Measurements from ENCODE around the gene RPS5. TPM values are rescaled to one million over a fixed set of nuclear protein-coding genes. Genes with fewer than 3 reads are reported as not detected.

Gene RPS5
- total RNA-seq, 1 donor = 1,183 TPM

DNA sequence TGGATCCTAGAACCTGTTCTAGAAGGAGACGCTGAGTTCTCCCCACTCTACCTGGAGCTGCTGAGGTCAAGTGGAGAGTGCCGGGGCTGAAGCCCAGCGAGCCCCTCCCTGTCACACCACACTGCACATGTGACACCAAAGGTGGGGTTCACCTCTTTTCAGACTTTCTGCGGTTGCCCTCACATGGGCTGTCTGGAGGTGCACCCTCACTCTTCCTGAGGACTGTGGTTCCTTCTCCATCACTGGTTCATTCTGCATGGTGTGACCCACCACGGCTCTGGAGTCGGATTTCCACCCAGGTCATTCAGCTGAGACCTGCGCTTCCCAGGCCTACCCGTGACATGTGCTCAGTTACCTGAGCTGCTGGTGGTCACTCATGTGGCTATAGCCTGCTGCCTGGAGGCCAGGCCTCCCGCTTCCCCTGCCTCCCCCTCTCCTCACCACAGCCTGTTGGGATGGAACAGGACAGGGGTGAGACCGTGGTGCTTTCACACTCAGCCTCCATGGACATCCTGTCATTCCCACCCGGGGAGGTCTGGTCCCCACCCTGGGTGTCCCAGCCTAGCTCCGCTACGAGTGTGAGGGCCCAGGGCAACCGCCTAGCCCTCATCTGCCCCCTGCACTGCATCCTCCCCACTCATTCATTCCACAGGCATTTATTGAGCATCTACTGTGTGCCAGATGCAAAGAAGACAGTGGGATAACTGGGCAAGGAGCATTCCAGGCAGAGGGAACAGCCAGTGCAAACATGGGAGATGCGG is 33.2 kb upstream of the RPS5 start:
- H3K4me3 ChIP-seq (ENCODE audit: low read depth, low read length) = no peak overlapping the region
- TF ChIP-seq, protein P1, sequence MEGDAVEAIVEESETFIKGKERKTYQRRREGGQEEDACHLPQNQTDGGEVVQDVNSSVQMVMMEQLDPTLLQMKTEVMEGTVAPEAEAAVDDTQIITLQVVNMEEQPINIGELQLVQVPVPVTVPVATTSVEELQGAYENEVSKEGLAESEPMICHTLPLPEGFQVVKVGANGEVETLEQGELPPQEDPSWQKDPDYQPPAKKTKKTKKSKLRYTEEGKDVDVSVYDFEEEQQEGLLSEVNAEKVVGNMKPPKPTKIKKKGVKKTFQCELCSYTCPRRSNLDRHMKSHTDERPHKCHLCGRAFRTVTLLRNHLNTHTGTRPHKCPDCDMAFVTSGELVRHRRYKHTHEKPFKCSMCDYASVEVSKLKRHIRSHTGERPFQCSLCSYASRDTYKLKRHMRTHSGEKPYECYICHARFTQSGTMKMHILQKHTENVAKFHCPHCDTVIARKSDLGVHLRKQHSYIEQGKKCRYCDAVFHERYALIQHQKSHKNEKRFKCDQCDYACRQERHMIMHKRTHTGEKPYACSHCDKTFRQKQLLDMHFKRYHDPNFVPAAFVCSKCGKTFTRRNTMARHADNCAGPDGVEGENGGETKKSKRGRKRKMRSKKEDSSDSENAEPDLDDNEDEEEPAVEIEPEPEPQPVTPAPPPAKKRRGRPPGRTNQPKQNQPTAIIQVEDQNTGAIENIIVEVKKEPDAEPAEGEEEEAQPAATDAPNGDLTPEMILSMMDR (IDR thresholded peaks at IDR 0.05; ENCODE audit: insufficient read depth, low read depth, low read length) = no peak
- no peak for DNase-seq (ENCODE audit: low read depth)

DNA sequence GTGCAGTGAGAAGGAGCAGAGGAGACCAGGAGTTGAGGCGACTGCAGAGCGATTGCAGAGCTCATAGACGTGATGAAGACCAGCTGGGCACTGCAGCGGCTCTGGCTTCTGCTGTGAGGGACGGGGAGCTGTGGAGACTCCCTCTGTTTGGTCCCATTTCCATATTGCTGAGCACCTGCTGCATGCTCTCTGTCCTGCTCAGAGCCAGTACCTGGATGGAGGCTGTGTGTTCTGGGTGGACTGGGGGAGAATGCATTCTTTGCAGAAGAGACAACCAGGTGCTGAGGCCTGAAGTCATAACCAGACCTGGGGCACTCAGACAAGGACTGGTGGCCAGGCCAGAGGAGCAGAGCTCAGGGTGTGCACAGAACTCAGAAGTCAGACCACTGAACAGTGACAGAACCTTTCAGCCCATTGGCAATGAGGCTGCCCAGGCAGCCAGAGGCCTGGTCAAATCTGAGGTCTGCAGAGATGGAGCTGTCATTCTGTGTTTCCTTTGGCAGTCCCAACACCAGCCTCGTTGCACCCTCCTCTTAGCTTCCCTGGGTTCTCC is 32.5 kb upstream of the RPS5 start:
- TF ChIP-seq, protein P1 (IDR thresholded peaks at IDR 0.05; ENCODE audit: insufficient read depth, low read depth, low read length) = no peak
- H3K4me3 ChIP-seq (ENCODE audit: low read depth, low read length) = no peak overlapping the region
- no peak for DNase-seq (ENCODE audit: low read depth)

DNA sequence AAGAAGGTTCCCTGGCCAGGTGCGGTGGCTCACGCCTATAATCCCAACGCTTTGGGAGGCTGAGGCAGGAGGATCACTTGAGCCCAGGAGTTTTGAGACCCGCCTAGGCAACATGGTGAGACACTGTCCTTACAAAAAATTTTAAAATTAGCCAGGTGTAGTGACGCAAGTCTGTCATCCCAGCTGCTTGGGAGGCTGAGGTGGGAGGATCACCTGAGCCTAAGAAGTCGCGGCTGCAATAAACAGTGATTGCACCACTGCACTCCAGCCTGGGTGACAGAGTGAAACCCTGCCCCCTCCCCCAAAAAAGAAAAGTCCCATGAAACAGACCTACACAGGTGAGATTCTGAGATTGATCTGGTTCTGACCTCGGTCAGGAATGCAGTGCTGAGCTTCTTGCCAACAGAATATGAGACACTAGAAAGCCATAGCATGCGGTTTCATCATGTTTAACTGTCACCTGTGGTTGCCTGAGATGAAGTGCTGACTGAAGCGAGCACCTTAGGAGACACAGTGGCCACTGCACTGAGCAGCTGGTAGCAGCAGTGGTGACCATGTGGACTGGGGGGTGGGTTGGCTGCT is 31.8 kb upstream of the RPS5 start:
- TF ChIP-seq, protein P1 (IDR thresholded peaks at IDR 0.05; ENCODE audit: insufficient read depth, low read depth, low read length) = no peak
- H3K4me3 ChIP-seq (ENCODE audit: low read depth, low read length) = no peak overlapping the region
- DNase-seq (ENCODE audit: low read depth) = no peak

DNA sequence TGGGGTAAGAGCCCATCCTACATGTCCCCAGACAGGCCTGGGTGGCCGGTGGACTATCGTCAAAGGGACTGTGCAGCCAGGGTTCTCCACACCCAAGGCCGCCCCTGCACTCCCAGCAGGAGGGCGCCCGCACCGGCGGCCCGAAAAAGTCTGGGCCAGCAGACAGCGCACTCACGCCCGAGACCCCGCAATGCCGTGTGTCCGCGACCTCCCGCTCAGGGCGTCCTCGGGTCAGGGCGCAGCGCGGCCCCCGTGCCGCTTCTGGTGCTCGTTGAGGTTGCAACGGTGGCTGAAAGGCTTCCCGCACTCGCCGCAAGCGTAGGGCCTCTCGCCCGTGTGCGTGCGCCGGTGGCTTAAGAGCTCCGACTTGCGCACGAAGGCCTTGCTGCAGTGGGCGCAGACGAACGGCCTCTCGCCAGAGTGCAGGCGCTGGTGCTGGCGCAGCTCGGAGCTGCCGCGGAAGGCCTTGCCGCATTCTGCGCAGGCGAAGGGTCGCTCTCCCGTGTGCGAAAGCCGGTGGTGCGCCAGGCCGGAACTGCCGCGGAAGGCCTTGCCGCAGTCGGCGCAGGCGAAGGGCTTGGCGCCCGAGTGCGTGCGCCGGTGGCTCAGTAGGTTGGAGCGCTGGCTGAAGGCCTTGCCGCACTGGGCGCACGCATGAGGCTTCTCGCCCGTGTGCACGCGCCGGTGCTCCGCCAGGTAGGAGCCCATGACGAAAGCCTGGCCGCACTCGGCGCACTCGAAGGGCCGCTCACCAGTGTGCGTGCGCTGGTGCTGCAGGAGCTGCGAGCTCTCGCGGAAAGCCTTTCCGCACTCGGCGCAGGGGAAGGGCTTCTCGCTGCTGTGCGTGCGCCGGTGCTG is 30.9 kb upstream of the RPS5 start:
- peak; percentile 42 for DNase-seq (ENCODE audit: low read depth)
- H3K4me3 ChIP-seq (ENCODE audit: low read depth, low read length) = peak overlapping the region; percentile 45
- TF ChIP-seq, protein P1 (IDR thresholded peaks at IDR 0.05; ENCODE audit: insufficient read depth, low read depth, low read length) = no peak

DNA sequence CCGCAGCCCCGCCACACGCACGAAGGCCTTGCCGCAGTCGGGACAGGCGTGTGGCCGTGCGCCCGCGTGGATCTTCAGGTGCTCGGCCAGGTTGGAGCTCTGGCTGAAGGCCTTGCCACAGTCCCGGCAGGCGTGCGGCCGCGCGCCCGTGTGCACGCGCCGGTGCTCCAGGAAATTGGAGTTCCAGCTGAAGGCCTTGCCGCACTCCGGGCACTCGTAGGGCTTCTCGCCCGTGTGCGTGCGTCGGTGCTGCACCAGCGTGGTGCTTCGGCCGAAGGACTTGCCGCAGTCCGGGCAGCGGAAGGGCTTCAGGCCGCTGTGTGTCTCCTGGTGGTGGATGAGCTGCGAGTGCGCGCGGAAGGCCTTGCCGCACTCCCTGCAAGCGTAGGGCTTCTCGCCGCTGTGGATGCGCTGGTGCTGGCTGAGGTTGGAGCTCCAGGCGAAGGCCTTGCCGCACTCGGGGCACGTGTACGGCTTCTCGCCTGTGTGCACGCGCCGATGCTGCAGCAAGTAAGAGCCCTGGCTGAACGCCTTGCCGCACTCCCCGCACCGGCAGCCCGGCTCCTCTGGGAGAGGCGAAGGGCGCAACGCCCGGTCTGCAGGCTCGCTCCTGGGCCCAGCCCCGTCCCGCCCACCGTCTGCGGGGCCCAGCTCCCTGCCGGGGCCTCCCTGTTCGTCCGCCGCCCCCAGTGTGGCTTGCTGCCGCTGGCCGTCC is 30.1 kb upstream of the RPS5 start:
- TF ChIP-seq, protein P1 (IDR thresholded peaks at IDR 0.05; ENCODE audit: insufficient read depth, low read depth, low read length) = no peak
- peak overlapping the region; percentile 45 for H3K4me3 ChIP-seq (ENCODE audit: low read depth, low read length)
- DNase-seq (ENCODE audit: low read depth) = peak; percentile 17

DNA sequence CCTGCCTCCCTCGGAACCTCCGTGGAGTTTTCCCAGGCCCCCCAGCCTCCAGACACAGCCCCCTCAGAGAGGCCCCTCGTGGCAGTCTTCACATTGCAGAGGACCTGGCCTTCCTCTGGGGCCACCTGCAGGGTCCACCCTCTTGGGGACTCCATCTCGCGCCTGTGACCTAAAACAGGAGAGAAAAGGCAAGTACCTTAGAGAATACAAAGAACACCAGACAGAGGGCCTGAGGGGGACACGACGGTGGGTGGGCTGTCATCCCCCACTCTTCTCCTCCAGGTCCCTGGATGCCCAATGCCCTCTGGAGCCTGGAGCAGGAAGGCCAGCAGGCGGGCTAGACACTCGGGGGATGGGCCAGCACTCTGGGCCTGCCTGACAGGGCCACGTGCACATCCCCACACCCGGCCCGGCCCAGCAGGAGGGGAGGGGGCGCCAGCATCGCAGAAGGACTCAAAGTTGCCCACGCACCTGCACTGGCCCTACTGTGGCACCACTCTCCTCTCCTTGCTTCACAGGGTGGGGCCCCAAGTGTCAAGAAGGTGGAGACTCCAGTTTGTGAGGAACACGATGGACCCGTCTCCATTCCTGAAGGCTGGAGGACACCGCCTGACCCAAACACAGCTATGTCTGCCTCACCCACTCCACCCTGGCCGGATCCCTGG is 29.5 kb upstream of the RPS5 start:
- TF ChIP-seq, protein P1 (IDR thresholded peaks at IDR 0.05; ENCODE audit: insufficient read depth, low read depth, low read length) = no peak
- DNase-seq (ENCODE audit: low read depth) = no peak
- H3K4me3 ChIP-seq (ENCODE audit: low read depth, low read length) = no peak overlapping the region

All from fibroblast of villous mesenchyme (primary cell).